Activated CD4-positive, alpha-beta memory T cell treated with anti-CD3 and anti-CD28 coated beads for 36 hours (primary cell): ENCODE measurements around the gene BRCA1. TPM values are rescaled to one million over a fixed set of nuclear protein-coding genes. Genes with fewer than 3 reads are reported as not detected.
"Not testable (repeated sequence)": the region's sequence is repeated elsewhere in the genome, so short reads cannot be mapped to it uniquely, and the experiment has no call there.

Experiments
- CTCF ChIA-PET: fragments of 350-600 bp; sonication (Branson Sonifier 250); formaldehyde crosslinking; loops from one replicate; lab custom pipeline; 2021; ENCODE audit warnings: antibody characterized with exemption, inconsistent platforms; lab: Charles Lee
- POLR2A ChIA-PET: fragments of 350-600 bp; sonication (Branson Sonifier 250); formaldehyde crosslinking; loops from one replicate; lab custom pipeline; 2021; ENCODE audit warnings: antibody characterized with exemption; lab: Charles Lee
- DNase-seq: peaks from one replicate; pipeline ENCODE4 v3.0.0-alpha.2; 2020
- H3K27ac Mint-ChIP-seq: one replicate; pipeline ENCODE4 v1.8.0; 2021; ENCODE audit warnings: mixed read lengths
- H3K27me3 Mint-ChIP-seq: one replicate; pipeline ENCODE4 v1.8.0; 2021; ENCODE audit warnings: mixed read lengths
- H3K36me3 Mint-ChIP-seq: one replicate; pipeline ENCODE4 v1.8.0; 2021; ENCODE audit warnings: mixed read lengths
- H3K4me1 Mint-ChIP-seq: one replicate; pipeline ENCODE4 v1.8.0; 2021; ENCODE audit warnings: low read depth, mixed read lengths
- H3K4me3 Mint-ChIP-seq: one replicate; pipeline ENCODE4 v1.8.0; 2021; ENCODE audit warnings: mild to moderate bottlenecking, mixed read lengths
- H3K9me3 Mint-ChIP-seq: one replicate; pipeline ENCODE4 v1.8.0; 2021; ENCODE audit warnings: mixed read lengths
- intact Hi-C: fragments of 100-400 bp; cut with micrococcal nuclease; formaldehyde crosslinking; loops from one replicate; pipeline ENCODE4 v1.15.1; 2023
- total RNA-seq, 2 experiments: library from RNA; stranded (reverse); gene quantifications; one replicate each; pipeline ENCODE4 v1.2.3, GENCODE V29; 2021

Gene BRCA1
- total RNA-seq, 2 experiments from 2014 or later: 92.8 to 103 TPM

- H3K27ac Mint-ChIP-seq: peak within 1 kb of the TSS; percentile 99
- intact Hi-C loops: loop anchor here (2.0 kb wide), 1 partner anchor 14 kb away; no protein-coding TSS in a partner anchor
- peaks cover 15% of the 10 kb centered on the region for H3K36me3 Mint-ChIP-seq
These were observed 118.3 kb downstream of the BRCA1 start, which contains the start of gene IFI35 for GRCh38 chr17:43006639-43007551. Gene IFI35, plus strand, starts transcription at chr17:43006784. Its CDS starts 164 bp downstream, at chr17:43006948.

DNA sequence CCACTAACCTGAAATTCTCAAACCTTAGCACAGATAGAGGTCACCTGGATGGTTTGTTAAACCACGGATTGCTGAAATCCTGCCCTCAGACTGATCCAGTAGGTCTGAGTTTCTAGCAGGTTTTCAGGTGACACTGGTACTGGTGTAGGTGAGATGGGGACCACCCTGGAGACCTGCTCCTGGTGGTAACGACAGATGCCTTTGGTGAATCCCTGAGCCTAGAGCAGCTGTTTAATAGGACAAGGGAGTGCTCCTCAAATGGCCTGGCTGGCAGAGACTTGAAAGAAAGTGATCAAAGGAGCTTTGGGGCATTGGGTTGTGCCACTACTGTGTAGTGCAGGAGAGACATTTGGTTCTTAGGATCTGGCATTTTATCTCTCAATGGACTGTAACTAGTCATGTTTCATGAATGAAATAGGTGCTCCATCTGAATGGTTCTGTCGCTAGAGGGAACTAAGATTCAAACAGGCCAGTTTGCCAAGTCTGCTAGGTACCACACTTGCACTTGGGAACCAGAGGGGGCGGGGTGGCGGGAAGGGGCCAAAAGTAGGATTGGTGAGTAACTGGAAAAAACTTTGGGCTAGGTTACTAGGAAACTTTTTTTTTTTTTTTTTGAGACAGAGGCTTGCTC lies 121.5 kb downstream of the BRCA1 start:
- Mint-ChIP-seq H3K27ac (peak overlapping the region; percentile 49), H3K4me3 (no peak overlapping the region), H3K9me3 (no peaks in the 10 kb centered on the region), H3K27me3 (no peaks in the 10 kb centered on the region), H3K4me1 (peaks cover 27% of the 10 kb centered on the region), H3K36me3 (peaks cover 40% of the 10 kb centered on the region)
- ChIA-PET POLR2A (interaction anchor here (0.9 kb wide), 1 partner anchor 9 kb away, joined by 3 read pairs; no protein-coding TSS in a partner anchor), CTCF (no interaction called here)
- no peak for DNase-seq
- intact Hi-C loops: no loop called here

More at GRCh38 chr17:43006639-43007551, 118.3 kb downstream of the BRCA1 start, which contains the start of gene IFI35:
- Mint-ChIP-seq H3K27me3 (no peaks in the 10 kb centered on the region), H3K9me3 (no peaks in the 10 kb centered on the region), H3K4me1 (peaks cover 17% of the 10 kb centered on the region), H3K4me3 (peak within 1 kb of the TSS; percentile 100)
- ChIA-PET POLR2A (interaction anchor here (0.8 to 2.1 kb wide), 4 partner anchors 9 to 361 kb away, joined by 3 to 18 read pairs (median 6); partner anchors contain the start of gene RPL27), CTCF (interaction anchor here (0.6 to 4.1 kb wide), 7 partner anchors 8 to 917 kb away, joined by 3 to 29 read pairs (median 4); partner anchors contain the start of gene RPL27)
- DNase-seq: peak; percentile 94

- DNase-seq, POLR2A ChIA-PET, H3K4me3 Mint-ChIP-seq, CTCF ChIA-PET, H3K27me3 Mint-ChIP-seq, H3K9me3 Mint-ChIP-seq, intact Hi-C loops: not testable (repeated sequence)
- H3K4me1 Mint-ChIP-seq: peaks cover 33% of the 10 kb centered on the region
- H3K36me3 Mint-ChIP-seq: peaks cover 39% of the 10 kb centered on the region
- peak overlapping the region; percentile 65 for H3K27ac Mint-ChIP-seq
These were observed 124.3 kb downstream of the BRCA1 start for GRCh38 chr17:43000894-43001293.

DNA sequence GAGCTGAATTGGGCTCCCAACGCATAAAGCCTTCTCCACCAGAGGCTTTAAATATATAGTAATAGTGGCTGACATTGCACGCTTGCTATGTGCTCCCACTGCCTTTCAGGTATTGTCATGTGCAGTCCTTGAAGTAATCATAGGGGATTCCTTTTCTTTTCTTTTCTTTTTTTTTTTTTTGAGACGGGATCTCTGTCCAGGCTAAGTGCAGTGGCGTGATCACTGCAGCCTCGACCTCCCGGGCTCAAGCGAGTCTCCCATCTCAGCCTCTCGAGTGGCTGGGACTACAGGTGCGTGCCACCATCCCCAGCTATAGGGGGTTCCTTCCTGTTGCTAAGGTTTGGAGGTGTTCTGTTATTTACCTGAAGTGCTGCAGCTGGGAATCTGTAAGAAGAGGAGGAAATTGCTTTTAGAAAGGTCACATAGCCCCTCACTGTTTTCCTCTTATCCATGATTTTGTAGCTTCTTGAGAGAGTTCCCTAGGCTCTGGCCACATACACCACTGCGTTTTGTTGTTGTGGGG lies 126.1 kb downstream of the BRCA1 start:
- POLR2A ChIA-PET: interaction anchor here (0.6 to 2.3 kb wide), 17 partner anchors 8 to 369 kb away, joined by 3 to 18 read pairs (median 8); partner anchors contain the start of genes AARSD1, BECN1, BRCA1 and IFI35
- Mint-ChIP-seq H3K36me3 (peaks cover 41% of the 10 kb centered on the region), H3K27me3 (no peaks in the 10 kb centered on the region), H3K4me1 (peaks cover 33% of the 10 kb centered on the region), H3K4me3 (peak overlapping the region; percentile 98), H3K9me3 (no peaks in the 10 kb centered on the region), H3K27ac (peak overlapping the region; percentile 98)
- DNase-seq: no peak
- intact Hi-C loops: loop anchor here (5.0 kb wide), 1 partner anchor 167 kb away; the partner anchor contains the start of gene PSME3
- CTCF ChIA-PET: interaction anchor here (0.7 to 3.7 kb wide), 10 partner anchors 9 to 500 kb away, joined by 3 to 29 read pairs (median 9); partner anchors contain the start of genes AOC2, IFI35, PTGES3L and RND2

GRCh38 chr17:42997984-42998938 lies 126.9 kb downstream of the BRCA1 start, which contains the start of gene RPL27:
Gene RPL27, plus strand, starts transcription at chr17:42998419. Its CDS starts 332 bp downstream, at chr17:42998751.
- Mint-ChIP-seq H3K27me3 (no peaks in the 10 kb centered on the region), H3K4me3 (peak within 1 kb of the TSS; percentile 98), H3K9me3 (no peaks in the 10 kb centered on the region), H3K27ac (peak within 1 kb of the TSS; percentile 98), H3K4me1 (peaks cover 30% of the 10 kb centered on the region), H3K36me3 (peaks cover 39% of the 10 kb centered on the region)
- peak; percentile 99 for DNase-seq
- ChIA-PET POLR2A (interaction anchor here (0.5 to 2.3 kb wide), 27 partner anchors 8 to 781 kb away, joined by 3 to 18 read pairs (median 7); partner anchors contain the start of genes AARSD1, BECN1, BRCA1 and DUSP3), CTCF (interaction anchor here (0.7 to 3.7 kb wide), 32 partner anchors 9 to 500 kb away, joined by 3 to 29 read pairs (median 4); partner anchors contain the start of genes AARSD1, AOC2, BECN1 and DHX8)
- intact Hi-C loops: loop anchor here (1.0 to 5.0 kb wide), 3 partner anchors 18 to 166 kb away; partner anchors contain the start of genes AARSD1, PSME3, PTGES3L and RUNDC1

- POLR2A ChIA-PET: interaction anchor here (0.6 to 2.3 kb wide), 25 partner anchors 9 to 781 kb away, joined by 3 to 18 read pairs (median 7); partner anchors contain the start of genes AARSD1, BECN1, BRCA1 and DUSP3
- intact Hi-C loops: loop anchor here (5.0 kb wide), 1 partner anchor 165 kb away; the partner anchor contains the start of gene PSME3
- Mint-ChIP-seq H3K36me3 (peaks cover 38% of the 10 kb centered on the region), H3K4me1 (peaks cover 30% of the 10 kb centered on the region), H3K4me3 (peak overlapping the region; percentile 98), H3K27me3 (no peaks in the 10 kb centered on the region), H3K27ac (peak overlapping the region; percentile 98), H3K9me3 (no peaks in the 10 kb centered on the region)
- DNase-seq: no peak
- CTCF ChIA-PET: interaction anchor here (0.6 to 3.7 kb wide), 28 partner anchors 10 to 486 kb away, joined by 3 to 29 read pairs (median 4); partner anchors contain the start of genes AARSD1, AOC2, BECN1 and DHX8
These were observed 127.7 kb downstream of the BRCA1 start for GRCh38 chr17:42997390-42997983.

Other genes with a start within 250 kb of the BRCA1 start
- not detected for gene G6PC1, start 224.6 kb downstream of the BRCA1 start, total RNA-seq
- gene AARSD1, start 160.9 kb downstream of the BRCA1 start, total RNA-seq: 10 to 100 TPM; 38.7 to 43.1 TPM
- under 1 TPM; 0.53 to 0.64 TPM for gene PTGES3L, start 145.3 kb downstream of the BRCA1 start, total RNA-seq
- 10 to 100 TPM in 1 of 2 experiments, 1 to 10 TPM in 1; 10.0 to 11.5 TPM for gene RUNDC1, start 144.8 kb downstream of the BRCA1 start, total RNA-seq
- gene RPL27, start 126.9 kb downstream of the BRCA1 start, total RNA-seq: 1,000 to 10,000 TPM; 1,552 to 1,589 TPM
- gene IFI35, start 118.6 kb downstream of the BRCA1 start, total RNA-seq: 10 to 100 TPM; 66.0 to 68.6 TPM
- 10 to 100 TPM; 45.3 to 49.6 TPM for gene VAT1, start 103.0 kb downstream of the BRCA1 start, total RNA-seq
- gene RND2, start 100.1 kb downstream of the BRCA1 start, total RNA-seq: under 1 TPM in 1 of 2 experiments, not detected in 1; 0.07 TPM
- gene NBR1, start 45.9 kb upstream of the BRCA1 start, total RNA-seq: 10 to 100 TPM; 62.0 to 65.9 TPM
- 10 to 100 TPM; 10.1 to 10.4 TPM for gene TMEM106A, start 86.5 kb upstream of the BRCA1 start, total RNA-seq
- gene CCDC200, start 103.3 kb upstream of the BRCA1 start, total RNA-seq: not detected
- 1,000 to 10,000 TPM; 5,509 to 5,687 TPM for gene RNU2-1, start 108.6 kb upstream of the BRCA1 start, total RNA-seq